A549 treated with AZD9567 at 1 μM for 4 hours (cell line): ENCODE measurements around the gene HDAC6. TPM values are rescaled to one million over a fixed set of nuclear protein-coding genes. Genes with fewer than 3 reads are reported as not detected.

Experiments
- total RNA-seq: library from RNA; stranded (reverse); fragments of 200-300 nt; extraction: Qiagen RNA extraction; gene quantifications from 5 replicates; pipeline ENCODE4 v1.2.3, GENCODE V29; 2022; ENCODE audit not compliant: insufficient read depth

The HDAC6 gene
- total RNA-seq, result 29.7 to 32.6 TPM (median 31.5 TPM) in 5 replicates

GRCh38 chrX:48801280-48802088 lies at the start of gene HDAC6:
Gene HDAC6 (plus strand): TSS chrX:48802067. CDS start chrX:48802693, 626 bp downstream.

GRCh38 chrX:48761674-48762471 lies 40.0 kb upstream of the HDAC6 start, which contains the start of gene GLOD5:
Gene GLOD5 (plus strand): TSS chrX:48761747. CDS start chrX:48761791, 44 bp downstream.

GRCh38 chrX:48786341-48786800 lies 15.5 kb upstream of the HDAC6 start, which contains the start of gene GATA1:
Gene GATA1 (plus strand): TSS chrX:48786590. CDS start chrX:48791110, 4,520 bp downstream.

GRCh38 chrX:48826135-48826875 lies 24.4 kb downstream of the HDAC6 start, which contains the start of gene ERAS:
Gene ERAS (plus strand): TSS chrX:48826513. CDS start chrX:48829124, 2,611 bp downstream.

GRCh38 chrX:48835524-48836329 lies 33.9 kb downstream of the HDAC6 start, which contains the start of gene PCSK1N:
Gene PCSK1N (minus strand): TSS chrX:48835610. CDS start chrX:48835532, 78 bp downstream.

Other genes with a start within 250 kb of the HDAC6 start
- 319 to 550 TPM (median 376 TPM) in 5 replicates for gene RBM3, start 227.6 kb upstream of the HDAC6 start, total RNA-seq
- gene WDR13, start 204.6 kb upstream of the HDAC6 start, total RNA-seq, result 52.6 to 92.4 TPM (median 87.7 TPM) in 5 replicates
- 0.31 to 0.52 TPM (median 0.36 TPM) in 4 of 5 replicates, not detected in the other for gene WAS, start 118.3 kb upstream of the HDAC6 start, total RNA-seq
- 17.9 to 21.6 TPM (median 20.6 TPM) in 5 replicates for gene SUV39H1, start 105.3 kb upstream of the HDAC6 start, total RNA-seq
- gene GLOD5, start 40.3 kb upstream of the HDAC6 start, total RNA-seq, result not detected in 5 replicates
- not detected in 5 replicates for gene GATA1, start 15.5 kb upstream of the HDAC6 start, total RNA-seq
- gene ERAS, start 24.4 kb downstream of the HDAC6 start, total RNA-seq, result 0.10 TPM in 1 of 5 replicates, not detected in the others
- gene PCSK1N, start 33.5 kb downstream of the HDAC6 start, total RNA-seq, result 17.7 to 49.2 TPM (median 41.6 TPM) in 5 replicates
- 83.7 to 111 TPM (median 99.2 TPM) in 5 replicates for gene TIMM17B, start 95.7 kb downstream of the HDAC6 start, total RNA-seq
- gene PQBP1, start 95.9 kb downstream of the HDAC6 start, total RNA-seq, result 96.7 to 107 TPM (median 104 TPM) in 5 replicates
- gene SLC35A2, start 109.6 kb downstream of the HDAC6 start, total RNA-seq, result 41.9 to 70.7 TPM (median 67.0 TPM) in 5 replicates
- 9.7 to 11.7 TPM (median 10.3 TPM) in 5 replicates for gene PIM2, start 117.0 kb downstream of the HDAC6 start, total RNA-seq
- gene OTUD5, start 155.5 kb downstream of the HDAC6 start, total RNA-seq, result 61.0 to 65.5 TPM (median 61.7 TPM) in 5 replicates
- gene KCND1, start 169.8 kb downstream of the HDAC6 start, total RNA-seq, result 1.0 to 3.0 TPM (median 1.1 TPM) in 5 replicates
- 18.8 to 22.2 TPM (median 21.0 TPM) in 5 replicates for gene GRIPAP1, start 200.2 kb downstream of the HDAC6 start, total RNA-seq
- 35.5 to 46.3 TPM (median 43.2 TPM) in 5 replicates for gene TFE3, start 241.3 kb downstream of the HDAC6 start, total RNA-seq